ENCODE results near the gene RPL7A.

The RPL7A gene

DNA sequence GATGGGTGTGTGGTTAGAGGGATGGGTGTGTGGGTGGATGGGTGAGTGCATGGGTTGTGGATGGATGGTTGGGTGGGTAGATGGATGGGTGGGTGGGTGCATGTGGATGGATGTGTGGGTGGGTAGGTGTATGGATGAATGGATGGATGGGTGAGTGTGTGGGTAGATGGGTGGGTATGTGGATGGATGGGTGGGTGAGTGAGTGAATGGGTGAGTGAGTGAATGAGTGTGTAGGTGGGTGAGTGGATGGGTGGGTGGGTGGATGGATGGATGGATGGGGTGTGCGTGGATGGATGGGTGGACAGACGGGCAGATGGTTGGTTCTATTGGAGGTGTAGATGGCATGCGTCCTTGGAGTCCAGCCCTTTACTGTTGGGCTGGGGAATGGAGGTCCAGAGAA is 45.4 kb downstream of the RPL7A start:
- H3K27ac ChIP-seq = no peak overlapping the region
- H3K9ac ChIP-seq = no peak overlapping the region
- H4K20me1 ChIP-seq = no peaks in the 10 kb centered on the region
- H3K27me3 ChIP-seq = no peaks in the 10 kb centered on the region
- no peaks in the 10 kb centered on the region for H3K36me3 ChIP-seq
- no peak overlapping the region for H3K4me3 ChIP-seq
- no peak for TF ChIP-seq Cebpa-rat (IDR thresholded peaks at IDR 0.05)
- peaks cover 5% of the 10 kb centered on the region; the same call in 1 of the 2 replicates for H3K9me3 ChIP-seq
- H3K4me1 ChIP-seq = peaks cover 17% of the 10 kb centered on the region; the same call in 1 of the 2 replicates
- no peak overlapping the region for H3K4me2 ChIP-seq

DNA sequence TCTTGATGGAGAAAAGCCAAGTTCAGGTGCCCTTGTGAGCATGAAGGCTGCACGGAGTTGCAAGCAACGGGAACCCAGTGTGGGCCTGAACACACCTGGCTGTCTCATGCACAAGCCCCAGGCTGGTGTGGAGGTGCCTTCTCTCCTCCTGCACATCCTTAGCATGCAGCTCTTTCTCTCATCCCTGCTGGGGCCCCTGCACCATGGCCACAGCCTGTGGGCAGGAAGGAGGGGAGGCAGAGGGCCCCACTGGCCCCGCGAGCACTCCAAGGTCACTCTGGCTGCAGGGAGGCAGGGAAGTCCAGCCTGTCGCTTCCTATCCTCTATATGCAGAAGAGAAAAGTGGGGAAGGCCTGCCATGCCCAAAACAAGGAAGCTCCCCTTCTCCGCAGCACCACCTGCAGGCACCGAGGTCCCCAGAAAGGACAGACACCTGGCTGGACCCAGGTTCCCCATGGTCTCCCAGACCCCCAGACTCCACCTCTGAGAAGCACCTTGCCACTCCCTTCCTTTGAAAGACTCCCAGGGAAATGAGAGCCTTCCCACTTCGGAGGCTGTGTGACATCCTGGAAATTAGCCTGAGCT is 46.8 kb downstream of the RPL7A start:
- Histone ChIP-seq H3K9me3 (peaks cover 5% of the 10 kb centered on the region; the same call in 1 of the 2 replicates), H3K9ac (no peak overlapping the region), H3K4me1 (peaks cover 17% of the 10 kb centered on the region; the same call in 1 of the 2 replicates), H4K20me1 (no peaks in the 10 kb centered on the region), H3K27me3 (no peaks in the 10 kb centered on the region), H3K36me3 (no peaks in the 10 kb centered on the region; the same call in 1 of the 2 replicates), H3K4me2 (no peak overlapping the region), H3K27ac (no peak overlapping the region), H3K4me3 (no peak overlapping the region)
- TF ChIP-seq Cebpa-rat (IDR thresholded peaks at IDR 0.05) = no peak

- Histone ChIP-seq H3K27ac (no peak overlapping the region), H4K20me1 (0 out of 2 replicates have a peak, but pooled peaks cover 7% of the 10 kb centered on the region), H3K4me1 (peaks cover 17% of the 10 kb centered on the region; the same call in 1 of the 2 replicates), H3K36me3 (peaks cover 18% of the 10 kb centered on the region), H3K4me3 (no peak overlapping the region), H3K9me3 (no peaks in the 10 kb centered on the region; the same call in 1 of the 2 replicates), H3K27me3 (no peaks in the 10 kb centered on the region), H3K4me2 (no peak overlapping the region), H3K9ac (no peak overlapping the region)
- no peak for TF ChIP-seq Cebpa-rat (IDR thresholded peaks at IDR 0.05)
These were observed 48.9 kb downstream of the RPL7A start for GRCh38 chr9:133396952-133397351.

- H3K27ac ChIP-seq = no peak overlapping the region
- peaks cover 11% of the 10 kb centered on the region; the same call in 1 of the 2 replicates for H4K20me1 ChIP-seq
- TF ChIP-seq Cebpa-rat (IDR thresholded peaks at IDR 0.05) = no peak
- H3K9ac ChIP-seq = no peak overlapping the region
- H3K27me3 ChIP-seq = no peaks in the 10 kb centered on the region
- H3K4me1 ChIP-seq = peaks cover 17% of the 10 kb centered on the region; the same call in 1 of the 2 replicates
- no peaks in the 10 kb centered on the region for H3K9me3 ChIP-seq
- no peak overlapping the region for H3K4me2 ChIP-seq
- H3K4me3 ChIP-seq = no peak overlapping the region
- H3K36me3 ChIP-seq = peaks cover 22% of the 10 kb centered on the region
These were observed 49.4 kb downstream of the RPL7A start for GRCh38 chr9:133397370-133397769.

DNA sequence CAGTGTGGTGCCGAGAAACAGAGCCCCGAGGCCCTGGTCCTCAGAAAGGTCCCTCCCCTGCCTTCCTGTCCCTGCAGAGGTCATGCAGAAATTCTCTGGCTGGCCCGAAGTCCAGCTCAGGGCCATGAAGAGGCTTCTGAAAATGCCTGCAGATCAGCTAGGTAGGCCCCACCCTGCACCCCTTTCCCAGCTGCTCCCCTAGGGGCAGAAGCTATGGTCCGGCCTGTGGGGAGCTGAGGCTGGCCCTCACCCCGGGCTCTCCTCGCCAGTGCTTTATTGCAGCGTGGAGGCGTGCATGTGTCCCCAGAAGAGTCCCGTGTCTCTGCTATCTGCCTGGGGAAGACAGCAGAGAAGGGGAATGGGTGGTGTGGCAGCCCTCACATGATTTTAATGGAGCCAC is 49.9 kb downstream of the RPL7A start:
- no peaks in the 10 kb centered on the region for H3K27me3 ChIP-seq
- H3K36me3 ChIP-seq = peaks cover 28% of the 10 kb centered on the region
- no peak overlapping the region for H3K4me2 ChIP-seq
- H3K4me1 ChIP-seq = peaks cover 17% of the 10 kb centered on the region; the same call in 1 of the 2 replicates
- TF ChIP-seq Cebpa-rat (IDR thresholded peaks at IDR 0.05) = no peak
- no peak overlapping the region for H3K27ac ChIP-seq
- no peak overlapping the region for H3K9ac ChIP-seq
- no peak overlapping the region for H3K4me3 ChIP-seq
- no peaks in the 10 kb centered on the region for H3K9me3 ChIP-seq
- peaks cover 16% of the 10 kb centered on the region; the same call in 1 of the 2 replicates for H4K20me1 ChIP-seq

DNA sequence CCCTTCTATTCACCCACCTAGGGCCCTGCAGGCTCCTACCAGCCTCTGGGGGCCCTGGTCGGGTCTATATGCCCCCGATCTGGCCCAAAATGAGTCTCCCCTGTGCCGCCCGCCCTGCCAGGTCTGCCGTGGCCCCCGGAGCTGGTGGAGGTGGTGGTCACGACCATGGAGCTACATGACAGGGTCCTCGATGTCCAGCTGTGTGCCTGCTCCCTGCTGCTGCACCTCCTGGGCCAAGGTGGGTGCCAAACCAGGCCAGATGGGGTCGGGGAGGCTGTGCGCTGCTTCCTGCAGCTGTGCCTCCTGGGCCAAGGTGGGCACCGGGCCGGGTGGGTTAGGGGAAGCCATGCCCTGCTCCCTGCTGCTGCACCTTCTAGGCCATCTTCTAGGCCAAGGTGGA is 52.3 kb downstream of the RPL7A start:
- Histone ChIP-seq H4K20me1 (peaks cover 40% of the 10 kb centered on the region), H3K36me3 (peaks cover 52% of the 10 kb centered on the region), H3K4me1 (peaks cover 17% of the 10 kb centered on the region; the same call in 1 of the 2 replicates), H3K27me3 (no peaks in the 10 kb centered on the region), H3K9ac (no peak overlapping the region), H3K4me2 (no peak overlapping the region), H3K4me3 (no peak overlapping the region), H3K9me3 (no peaks in the 10 kb centered on the region), H3K27ac (no peak overlapping the region)
- TF ChIP-seq Cebpa-rat (IDR thresholded peaks at IDR 0.05) = no peak
